HEK293 (cell line): ENCODE measurements around the gene LARP1.

ENCODE experiments used
- CTCF ChIP-seq: fragments of 450-650 bp; formaldehyde crosslinking; IDR thresholded peaks from 2 replicates; pipeline ENCODE4 v1.5.1; 2016; ENCODE audit warnings: missing biosample characterization, missing genetic modification characterization
- EGR2 ChIP-seq: fragments of 450-650 bp; formaldehyde crosslinking; IDR thresholded peaks from 2 replicates; pipeline ENCODE4 v1.5.1; 2016; ENCODE audit warnings: low read depth, missing biosample characterization, missing genetic modification characterization
- GLIS1 ChIP-seq: fragments of 450-650 bp; formaldehyde crosslinking; IDR thresholded peaks from 2 replicates; pipeline ENCODE4 v1.5.1; 2016; ENCODE audit warnings: missing biosample characterization, missing genetic modification characterization
- HOXD13 ChIP-seq: sonication (generic); formaldehyde crosslinking; IDR thresholded peaks from 2 replicates; pipeline ENCODE4 v1.8.0; 2022; ENCODE audit warnings: missing genetic modification reagents, borderline replicate concordance
- PRDM1 ChIP-seq: fragments of 450-650 bp; formaldehyde crosslinking; IDR thresholded peaks from 2 replicates; pipeline ENCODE4; 2016; ENCODE audit warnings: missing biosample characterization, missing genetic modification characterization
- RBAK ChIP-seq: fragments of 450-650 bp; formaldehyde crosslinking; IDR thresholded peaks from 2 replicates; pipeline ENCODE4 v1.5.1; 2016; ENCODE audit warnings: missing biosample characterization, missing genetic modification characterization
- ZBTB48 ChIP-seq: fragments of 450-650 bp; formaldehyde crosslinking; IDR thresholded peaks from 2 replicates; pipeline ENCODE4 v1.5.1; 2016; ENCODE audit warnings: missing biosample characterization, missing genetic modification characterization
- ZNF138 ChIP-seq: fragments of 450-650 bp; formaldehyde crosslinking; IDR thresholded peaks from 2 replicates; pipeline ENCODE4 v1.5.1; 2016; ENCODE audit warnings: missing biosample characterization, missing genetic modification characterization, borderline replicate concordance
- ZNF146 ChIP-seq: fragments of 450-650 bp; formaldehyde crosslinking; IDR thresholded peaks from 2 replicates; pipeline ENCODE4 v1.5.1; 2016; ENCODE audit warnings: missing biosample characterization, missing genetic modification characterization
- ZNF157 ChIP-seq: fragments of 450-650 bp; formaldehyde crosslinking; IDR thresholded peaks from 2 replicates; pipeline ENCODE4 v1.5.1; 2016; ENCODE audit warnings: missing biosample characterization, missing genetic modification characterization
- ZNF350 ChIP-seq: fragments of 450-650 bp; formaldehyde crosslinking; IDR thresholded peaks from 2 replicates; pipeline ENCODE4 v1.5.0; 2017; ENCODE audit warnings: missing biosample characterization, mild to moderate bottlenecking, missing genetic modification characterization
- ZNF394 ChIP-seq: fragments of 450-650 bp; formaldehyde crosslinking; IDR thresholded peaks from 2 replicates; pipeline ENCODE4 v1.5.1; 2016; ENCODE audit warnings: missing biosample characterization, missing genetic modification characterization, mild to moderate bottlenecking, moderate library complexity, borderline replicate concordance
- ZNF654 ChIP-seq: fragments of 450-650 bp; formaldehyde crosslinking; IDR thresholded peaks from 2 replicates; pipeline ENCODE4 v1.5.1; 2016; ENCODE audit warnings: low read depth, missing biosample characterization, missing genetic modification characterization
- ZSCAN5A ChIP-seq: fragments of 450-650 bp; formaldehyde crosslinking; IDR thresholded peaks from 2 replicates; pipeline ENCODE4 v1.5.1; 2016; ENCODE audit warnings: missing biosample characterization, missing genetic modification characterization

DNA sequence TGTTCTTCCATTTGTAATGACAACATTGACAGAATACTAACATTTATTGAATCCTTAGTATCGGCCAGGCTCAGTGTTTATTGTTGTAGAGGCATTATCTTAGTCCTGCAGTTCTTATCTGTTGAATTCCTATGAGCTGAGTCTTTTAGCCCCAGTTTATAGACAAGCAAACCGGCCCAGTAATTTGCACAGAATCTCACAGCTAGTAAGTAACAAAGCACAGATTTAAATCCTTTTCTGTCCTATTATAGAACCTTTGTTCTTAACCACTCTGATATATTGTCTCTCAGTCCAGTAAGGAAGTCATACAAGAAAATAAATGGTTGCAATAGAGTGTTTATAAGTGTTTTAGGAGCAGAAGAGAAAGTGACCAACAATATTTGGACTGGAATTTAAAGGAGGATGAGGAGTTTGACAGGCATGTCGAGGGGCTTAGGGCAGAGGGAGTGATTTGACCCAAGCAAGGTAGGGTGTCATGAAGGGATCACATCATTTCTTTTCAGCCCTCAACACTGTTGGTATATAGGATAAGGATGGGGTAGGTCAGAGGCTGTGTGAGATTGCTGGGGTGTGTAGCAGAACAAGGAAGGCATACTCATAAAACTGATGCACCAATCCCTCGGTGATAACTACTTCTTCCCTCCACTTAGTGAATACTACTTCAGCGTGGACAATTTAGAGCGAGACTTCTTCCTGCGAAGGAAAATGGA is 39.5 kb downstream of the LARP1 start:
- TF ChIP-seq ZNF350 (no peak), ZSCAN5A (no peak), CTCF (no peak), GLIS1 (tag by site-specific recombination) (no peak), RBAK (no peak), ZNF138 (tag by site-specific recombination) (no peak), ZNF394 (tag by site-specific recombination) (no peak), ZNF654 (tag by site-specific recombination) (no peak), ZNF146 (tag by site-specific recombination) (no peak), EGR2 (tag by site-specific recombination) (no peak), ZNF157 (no peak), ZBTB48 (tag by site-specific recombination) (no peak), PRDM1 (tag by site-specific recombination) (no peak), HOXD13 (CRISPR knock-in tag) (no peak)
